T47D (cell line): ENCODE measurements around the gene TRMT6.

Source experiments
- DNase-seq, 2 experiments: peaks; one replicate each; pipeline versions ENCODE4 v3.0.0 to v3.0.0-alpha.2; 2011 to 2012; ENCODE audit warnings: low read depth in 1 of 2, low spot score in 1 of 2
- JUND ChIP-seq: IDR thresholded peaks from 2 replicates; pipeline ENCODE4 v1.6.1; 2012; ENCODE audit warnings: low read depth
- in situ Hi-C: cut with HindIII; loops from 2 replicates; pipeline ENCODE4 v1.10.0; 2016; ENCODE audit warnings: low sequenced_read_pairs, low pct_unique_long_range_greater_than_20kb

The TRMT6 gene

GRCh38 chr20:5974531-5974930 lies 24.2 kb upstream of the TRMT6 start:
- no peak for TF ChIP-seq JUND
- in situ Hi-C loops: no loop called here
- no peak for DNase-seq

- in situ Hi-C loops: no loop called here
- DNase-seq: no peak
- no peak for TF ChIP-seq JUND
These were observed 23.6 kb upstream of the TRMT6 start for GRCh38 chr20:5973971-5974370.

GRCh38 chr20:5973172-5973571 lies 22.8 kb upstream of the TRMT6 start:
- TF ChIP-seq JUND: no peak
- DNase-seq: no peak
- in situ Hi-C loops: no loop called here

GRCh38 chr20:5971203-5971602 lies 20.9 kb upstream of the TRMT6 start:
- in situ Hi-C loops: no loop called here
- DNase-seq: no peak
- no peak for TF ChIP-seq JUND

- in situ Hi-C loops: no loop called here
- no peak for TF ChIP-seq JUND
- DNase-seq: no peak
These were observed 20.0 kb upstream of the TRMT6 start for GRCh38 chr20:5970381-5970780.

- no peak for DNase-seq
- in situ Hi-C loops: no loop called here
- TF ChIP-seq JUND: no peak
These were observed 19.6 kb upstream of the TRMT6 start for GRCh38 chr20:5969940-5970339.

- in situ Hi-C loops: no loop called here
- DNase-seq: no peak
- no peak for TF ChIP-seq JUND
These were observed 19.1 kb upstream of the TRMT6 start for GRCh38 chr20:5969348-5969935.

- in situ Hi-C loops: no loop called here
- no peak for DNase-seq
- no peak for TF ChIP-seq JUND
These were observed 18.1 kb upstream of the TRMT6 start for GRCh38 chr20:5968462-5968861.

- no peak for TF ChIP-seq JUND
- no peak for DNase-seq
- in situ Hi-C loops: no loop called here
These were observed 17.1 kb upstream of the TRMT6 start for GRCh38 chr20:5967469-5967868.

- DNase-seq: peak in 1 of 2 experiments; percentile 5
- in situ Hi-C loops: no loop called here
- TF ChIP-seq JUND: no peak
These were observed 426 bp downstream of the TRMT6 start for GRCh38 chr20:5949943-5950270.

- in situ Hi-C loops: no loop called here
- no peak for DNase-seq
- TF ChIP-seq JUND: no peak
These were observed 3.1 kb downstream of the TRMT6 start for GRCh38 chr20:5947276-5947675.

- no peak for DNase-seq
- in situ Hi-C loops: no loop called here
- TF ChIP-seq JUND: no peak
These were observed 4.4 kb downstream of the TRMT6 start for GRCh38 chr20:5945963-5946362.

- no peak for TF ChIP-seq JUND
- in situ Hi-C loops: no loop called here
- no peak for DNase-seq
These were observed 11.8 kb downstream of the TRMT6 start for GRCh38 chr20:5938456-5939029.

GRCh38 chr20:5936238-5936637 lies 14.1 kb downstream of the TRMT6 start:
- TF ChIP-seq JUND: no peak

GRCh38 chr20:5935384-5935783 lies 14.9 kb downstream of the TRMT6 start:
- DNase-seq: no peak
- in situ Hi-C loops: no loop called here
- no peak for TF ChIP-seq JUND

More at GRCh38 chr20:5936238-5936637, 14.1 kb downstream of the TRMT6 start:
- DNase-seq: no peak
- in situ Hi-C loops: no loop called here
